HepG2 (cell line): ENCODE data around the gene FBRSL1. TPM values are rescaled to one million over a fixed set of nuclear protein-coding genes. Genes with fewer than 3 reads are reported as not detected.

ENCODE experiments used
- ATAC-seq: fragments of 200-7000 bp; cut with Tn5 transposase; 3 replicates; pipeline ENCODE4 v1.9.1; 2020; ENCODE audit warnings: mild to moderate bottlenecking, moderate library complexity
- BruUV-seq: library from RNA; stranded (reverse); fragments of 400-500 nt; replicated peaks from 2 replicates; lab custom pipeline; 2021; lab: Mats Ljungman, UMichigan
- CTCF ChIA-PET: fragments of 300-600 bp; formaldehyde crosslinking; extraction: SDS; loops from one replicate; lab custom pipeline; 2021; ENCODE audit warnings: low total read pairs, inconsistent platforms, low intra/inter-chr PET ratio; lab: Yijun Ruan, JAX
- POLR2A ChIA-PET: fragments of 350-600 bp; sonication (Branson Sonifier 250); formaldehyde crosslinking; loops from one replicate; lab custom pipeline; 2020; ENCODE audit warnings: antibody characterized with exemption, inconsistent platforms; lab: Yijun Ruan, JAX
- DNase-seq: peaks from one replicate; pipeline ENCODE4 v3.0.0-alpha.2; 2015; ENCODE audit warnings: low spot score
- FAIRE-seq: peaks from 3 replicates; lab custom pipeline; 2011; peaks lifted over from hg19 to GRCh38; lab: Jason Lieb, UNC
- H2AFZ ChIP-seq: one replicate; pipeline ENCODE4 v1.6.1; 2011; ENCODE audit warnings: low read length, inconsistent platforms
- H3K27ac ChIP-seq: fragments of 300-600 bp; 3 replicates; pipeline ENCODE4 v1.8.0; 2011; ENCODE audit warnings: mixed run types, mild to moderate bottlenecking, mixed read lengths, low read length, inconsistent platforms; ENCODE audit not compliant: insufficient read depth; ENCODE audit errors: extremely low read length
- H3K27me3 ChIP-seq, 2 experiments: fragments of 200-600 bp in 1 of 2; 2 replicates in 1 of 2; 3 replicates in 1 of 2; pipeline versions ENCODE4 v1.6.0 to v1.8.0; 2011; ENCODE audit warnings: low read length in 2 of 2, mild to moderate bottlenecking in 2 of 2, moderate library complexity in 2 of 2, inconsistent platforms in 1 of 2; ENCODE audit not compliant: insufficient read depth in 2 of 2, control insufficient read depth in 1 of 2
- H3K36me3 ChIP-seq, 2 experiments: fragments of 200-600 bp in 1 of 2; replicated peaks in 1 of 2; 2 replicates in 1 of 2; 3 replicates in 1 of 2; pipeline versions ENCODE4 v1.5.1 to v1.8.0; 2011; ENCODE audit warnings: low read length in 2 of 2, inconsistent platforms in 1 of 2; ENCODE audit not compliant: insufficient read depth in 2 of 2, control insufficient read depth in 1 of 2
- H3K4me1 ChIP-seq: 2 replicates; pipeline ENCODE4 v1.5.1; 2012; ENCODE audit warnings: low read length, inconsistent platforms; ENCODE audit not compliant: insufficient read depth
- H3K4me2 ChIP-seq: 2 replicates; pipeline ENCODE4 v1.6.0; 2011; ENCODE audit warnings: low read depth, low read length, inconsistent platforms
- H3K4me3 ChIP-seq, 3 experiments: fragments of 200-600 bp in 1 of 3; sonication (generic), shearing (Covaris generic) in 1 of 3; replicated peaks in 1 of 3; 2 replicates each; pipeline ENCODE4 v1.5.1; 2011 to 2016; ENCODE audit warnings: low read length in 3 of 3, inconsistent platforms in 2 of 3, low read depth in 2 of 3, mild to moderate bottlenecking in 2 of 3, control low read depth in 1 of 3, mixed read lengths in 1 of 3; ENCODE audit not compliant: insufficient read depth in 1 of 3
- H3K79me2 ChIP-seq: one replicate; pipeline ENCODE4 v1.6.1; 2011; ENCODE audit warnings: low read length, inconsistent platforms; ENCODE audit not compliant: insufficient read depth
- H3K9ac ChIP-seq: 2 replicates; pipeline ENCODE4 v1.6.0; 2011; ENCODE audit warnings: mild to moderate bottlenecking, low read depth, low read length, inconsistent platforms; ENCODE audit not compliant: insufficient read depth
- H3K9me3 ChIP-seq: 2 replicates; pipeline ENCODE4 v1.5.1; 2012; ENCODE audit warnings: mild to moderate bottlenecking, low read length
- H4K20me1 ChIP-seq: 2 replicates; pipeline ENCODE4 v1.6.0; 2011; ENCODE audit warnings: inconsistent platforms, mild to moderate bottlenecking, low read length, moderate library complexity; ENCODE audit not compliant: insufficient read depth
- HES4 ChIP-seq: sonication (generic); formaldehyde crosslinking; IDR thresholded peaks from 2 replicates; pipeline ENCODE4 v1.9.0; 2021; ENCODE audit warnings: mild to moderate bottlenecking, missing genetic modification reagents, borderline replicate concordance
- HOXA7 ChIP-seq: sonication (generic); formaldehyde crosslinking; IDR thresholded peaks from 2 replicates; pipeline ENCODE4 v1.8.1; 2022; ENCODE audit warnings: mild to moderate bottlenecking, missing genetic modification reagents, moderate library complexity
- MNT ChIP-seq: fragments of 450-650 bp; IDR thresholded peaks from 2 replicates; pipeline ENCODE4 v1.6.1; 2016
- NONO ChIP-seq, 2 experiments: fragments of 450-650 bp in 1 of 2; sonication (generic) in 1 of 2; formaldehyde crosslinking in 1 of 2; IDR thresholded peaks in 1 of 2; conservative IDR thresholded peaks in 1 of 2; 2 replicates each; pipeline versions ENCODE4 v1.6.1 to v1.8.0; 2017 to 2022; ENCODE audit warnings: mild to moderate bottlenecking in 1 of 2, missing genetic modification reagents in 1 of 2, moderate library complexity in 1 of 2
- RAD51 ChIP-seq: fragments of 450-650 bp; IDR thresholded peaks from 2 replicates; pipeline ENCODE4 v1.6.1; 2016; ENCODE audit warnings: borderline replicate concordance
- REXO4 ChIP-seq: sonication (generic); formaldehyde crosslinking; IDR thresholded peaks from 2 replicates; pipeline ENCODE4 v1.8.0; 2022; ENCODE audit warnings: missing genetic modification reagents, mild to moderate bottlenecking, borderline replicate concordance
- TGIF2 ChIP-seq: IDR thresholded peaks from 2 replicates; pipeline ENCODE4 v1.6.1; 2016; ENCODE audit warnings: control low read depth, missing compliant biosample characterization
- U2AF1 ChIP-seq: fragments of 200-400 bp; formaldehyde crosslinking; optimal IDR thresholded peaks from 2 replicates; pipeline ENCODE3; 2017; ENCODE audit warnings: mild to moderate bottlenecking, low read depth, low read length
- ZNF451 ChIP-seq: sonication (generic); formaldehyde crosslinking; IDR thresholded peaks from 2 replicates; pipeline ENCODE4 v1.5.0; 2020; ENCODE audit warnings: mild to moderate bottlenecking, missing genetic modification reagents
- WGBS: methylation state at CpG from one replicate; pipeline ENCODE4 v1.1.6; 2017; ENCODE audit warnings: low lambda C conversion rate; 5-methylcytosine and 5-hydroxymethylcytosine counted together
- in situ Hi-C: cut with HindIII; loops from 2 replicates; pipeline ENCODE4 v1.10.0; 2017; ENCODE audit warnings: low pct_unique_long_range_greater_than_20kb; ENCODE audit not compliant: extremely low pct_ligation_motif_present
- intact Hi-C: fragments of 100-400 bp; cut with micrococcal nuclease; formaldehyde crosslinking; loops from one replicate; pipeline ENCODE4 v1.10.0; 2022; ENCODE audit not compliant: unreplicated experiment
- polyA plus RNA-seq, 8 experiments: library from polyadenylated mRNA; depleted of rRNA in 3 of 8; stranded (reverse) in 7 of 8; unstranded in 1 of 8; fragments of >200 nt; fragmentation: Illumina TruSeq in 4 of 8; extraction: Trizol in 4 of 8; gene quantifications; 2 replicates each; pipeline versions ENCODE4 v1.2.1 to v1.2.3, GENCODE V29; 2011 to 2016; ENCODE audit warnings: low read depth in 4 of 8, missing spikeins in 1 of 8, mixed read lengths in 1 of 8; ENCODE audit not compliant: insufficient read depth in 1 of 8
- total RNA-seq, 5 experiments: library from RNA; depleted of rRNA; stranded (reverse); fragments of >200 nt; fragmentation: Illumina TruSeq; extraction: Trizol; gene quantifications; 2 replicates each; pipeline ENCODE4 v1.2.3, GENCODE V29; 2016; ENCODE audit warnings: low read depth in 1 of 5
- TF ChIP-seq, protein P1 (sequence below): sonication (generic); formaldehyde crosslinking; IDR thresholded peaks from 2 replicates; pipeline ENCODE4 v1.5.0; 2020; ENCODE audit warnings: mild to moderate bottlenecking, missing genetic modification reagents, moderate library complexity

FBRSL1 gene
- total and polyA plus RNA-seq, 2 of the 13 experiments (the other 11 are each of a cell fraction or from before 2014, with no cell fraction given): 3.6 to 7.9 TPM

GRCh38 chr12:132517740-132518100 lies 27.8 kb downstream of the FBRSL1 start (continued):
- TF ChIP-seq, protein P1, sequence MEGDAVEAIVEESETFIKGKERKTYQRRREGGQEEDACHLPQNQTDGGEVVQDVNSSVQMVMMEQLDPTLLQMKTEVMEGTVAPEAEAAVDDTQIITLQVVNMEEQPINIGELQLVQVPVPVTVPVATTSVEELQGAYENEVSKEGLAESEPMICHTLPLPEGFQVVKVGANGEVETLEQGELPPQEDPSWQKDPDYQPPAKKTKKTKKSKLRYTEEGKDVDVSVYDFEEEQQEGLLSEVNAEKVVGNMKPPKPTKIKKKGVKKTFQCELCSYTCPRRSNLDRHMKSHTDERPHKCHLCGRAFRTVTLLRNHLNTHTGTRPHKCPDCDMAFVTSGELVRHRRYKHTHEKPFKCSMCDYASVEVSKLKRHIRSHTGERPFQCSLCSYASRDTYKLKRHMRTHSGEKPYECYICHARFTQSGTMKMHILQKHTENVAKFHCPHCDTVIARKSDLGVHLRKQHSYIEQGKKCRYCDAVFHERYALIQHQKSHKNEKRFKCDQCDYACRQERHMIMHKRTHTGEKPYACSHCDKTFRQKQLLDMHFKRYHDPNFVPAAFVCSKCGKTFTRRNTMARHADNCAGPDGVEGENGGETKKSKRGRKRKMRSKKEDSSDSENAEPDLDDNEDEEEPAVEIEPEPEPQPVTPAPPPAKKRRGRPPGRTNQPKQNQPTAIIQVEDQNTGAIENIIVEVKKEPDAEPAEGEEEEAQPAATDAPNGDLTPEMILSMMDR: 0 out of 2 replicates have a peak, but pooled peaks have one; percentile 0
- TF ChIP-seq HES4 (CRISPR knock-in tag) (peak; percentile 68; the same call in 1 of the 2 replicates), ZNF451 (0 out of 2 replicates have a peak, but pooled peaks have one; percentile 5), TGIF2 (peak; percentile 3; the same call in 1 of the 2 replicates), REXO4 (CRISPR knock-in tag) (no peak)

DNA sequence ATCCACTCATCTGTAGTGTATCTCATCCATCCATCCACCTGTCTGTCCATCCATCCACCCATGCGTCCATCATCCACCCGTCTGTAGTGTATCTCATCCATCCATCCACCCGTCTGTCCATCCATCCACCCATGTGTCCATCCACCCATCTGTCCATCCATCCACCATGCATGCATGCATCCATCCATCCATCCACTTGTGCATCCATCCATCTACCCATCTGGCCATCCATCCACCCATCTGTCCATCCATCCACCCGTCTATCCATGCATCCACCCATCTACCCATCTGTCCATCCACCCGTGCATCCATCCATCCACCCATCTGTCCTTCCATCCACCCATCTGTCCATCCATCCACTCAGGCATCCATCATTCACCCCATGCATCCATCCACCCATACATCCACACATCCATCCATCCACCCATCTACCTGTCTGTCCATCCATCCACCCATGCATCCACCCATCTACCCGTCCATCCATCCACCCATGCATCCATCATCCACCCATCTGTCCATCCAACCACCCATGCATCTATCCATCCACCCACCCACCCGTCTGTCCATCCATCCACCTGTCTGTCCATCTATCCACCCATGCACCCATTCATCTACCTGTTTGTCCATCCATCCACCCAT lies 28.5 kb downstream of the FBRSL1 start:
- Histone ChIP-seq H3K4me3 (no peak overlapping the region), H3K4me2 (peak overlapping the region; percentile 85; the same call in 1 of the 2 replicates), H3K79me2 (no peaks in the 10 kb centered on the region), H4K20me1 (peaks cover 4% of the 10 kb centered on the region; the same call in 1 of the 2 replicates), H2AFZ (no peak overlapping the region), H3K4me1 (peaks cover 23% of the 10 kb centered on the region), H3K27me3 (no peaks in the 10 kb centered on the region), H3K27ac (no peak overlapping the region), H3K9ac (no peak overlapping the region), H3K9me3 (peaks cover 9% of the 10 kb centered on the region), H3K36me3 (peaks cover 2 to 3% of the 10 kb centered on the region in 2 experiments; a peak in 3 of 5 replicates)
- DNase-seq (no peak), FAIRE-seq (no peak), ATAC-seq (no peak)
- POLR2A ChIA-PET: no interaction called here
- WGBS: 96% methylated on average over 7 of the region's 7 CpGs
- in situ Hi-C loops (no loop called here), intact Hi-C loops (no loop called here)
- CTCF ChIA-PET: no interaction called here
- no peak for TF ChIP-seq NONO (IDR thresholded peaks at IDR 0.05)
- TF ChIP-seq NONO (CRISPR knock-in tag; conservative IDR thresholded peaks at IDR 0.05): 0 out of 2 replicates have a peak, but pooled peaks have one; percentile 27
- TF ChIP-seq MNT: peak; percentile 4; the same call in 1 of the 2 replicates
- TF ChIP-seq RAD51: 0 out of 2 replicates have a peak, but pooled peaks have one; percentile 4
- TF ChIP-seq U2AF1: no peak
- TF ChIP-seq HOXA7: 0 out of 2 replicates have a peak, but pooled peaks have one; percentile 49
- no TSS peak for BruUV-seq
